Neural cell (in vitro differentiated cells): ENCODE data around the gene C10orf90. TPM values are rescaled to one million over a fixed set of nuclear protein-coding genes. Genes with fewer than 3 reads are reported as not detected.

ENCODE experiments used
- H2AFZ ChIP-seq: fragments of 200-600, 300-800 bp; sonication (generic), shearing (Covaris generic); 2 replicates; pipeline ENCODE4 v1.6.0; 2014; ENCODE audit warnings: low read depth, mild to moderate bottlenecking, antibody characterized with exemption, low read length, moderate library complexity
- H3F3A ChIP-seq: fragments of 200-600 bp; shearing (Covaris generic); 2 replicates; pipeline ENCODE4 v1.6.1; 2016; ENCODE audit warnings: mild to moderate bottlenecking, moderate library complexity, mixed read lengths, antibody characterized with exemption, low read length; ENCODE audit not compliant: insufficient read depth, poor library complexity, severe bottlenecking
- H3K27ac ChIP-seq: fragments of 200-600, 300-800 bp; sonication (generic), shearing (Covaris generic); 2 replicates; pipeline ENCODE4 v1.5.1; 2014; ENCODE audit warnings: mild to moderate bottlenecking, low read length, moderate library complexity
- H3K27me3 ChIP-seq: fragments of 300-800, 200-600 bp; sonication (generic), shearing (Covaris generic); 2 replicates; pipeline ENCODE4 v1.6.0; 2014; ENCODE audit warnings: mild to moderate bottlenecking, low read depth, low read length, moderate library complexity; ENCODE audit not compliant: insufficient read depth
- H3K36me3 ChIP-seq: fragments of 300-800, 200-600 bp; sonication (generic), shearing (Covaris generic); 2 replicates; pipeline ENCODE4 v1.5.1; 2014; ENCODE audit warnings: mild to moderate bottlenecking, antibody characterized with exemption, low read length, moderate library complexity; ENCODE audit not compliant: insufficient read depth
- H3K4me2 ChIP-seq: fragments of 300-800, 200-600 bp; sonication (generic), shearing (Covaris generic); 2 replicates; pipeline ENCODE4 v1.6.0; 2014; ENCODE audit warnings: mild to moderate bottlenecking, low read length
- H3K4me3 ChIP-seq: fragments of 300-800, 200-600 bp; sonication (generic), shearing (Covaris generic); 2 replicates; pipeline ENCODE4 v1.5.1; 2014; ENCODE audit warnings: mild to moderate bottlenecking, low read length, moderate library complexity
- H3K79me2 ChIP-seq: fragments of 200-600 bp; shearing (Covaris generic); replicated peaks from 2 replicates; pipeline ENCODE4 v1.6.0; 2014; ENCODE audit warnings: mild to moderate bottlenecking, low read length, moderate library complexity; ENCODE audit not compliant: insufficient read depth
- H3K9ac ChIP-seq: fragments of 300-800, 200-600 bp; sonication (generic), shearing (Covaris generic); 2 replicates; pipeline ENCODE4 v1.6.1; 2016; ENCODE audit warnings: mild to moderate bottlenecking, low read length, mixed read lengths
- H3K9me2 ChIP-seq: fragments of 200-600 bp; shearing (Covaris generic); 2 replicates; pipeline ENCODE4 v1.6.1; 2016; ENCODE audit warnings: mild to moderate bottlenecking, low read length, mixed read lengths; ENCODE audit not compliant: insufficient read depth
- H3K9me3 ChIP-seq: fragments of 200-600, 300-800 bp; sonication (generic), shearing (Covaris generic); 2 replicates; pipeline ENCODE4 v1.6.1; 2016; ENCODE audit warnings: mild to moderate bottlenecking, mixed run types, low read length, moderate library complexity, mixed read lengths
- H4K20me1 ChIP-seq: fragments of 200-600 bp; shearing (Covaris generic); 2 replicates; pipeline ENCODE4 v1.6.1; 2016; ENCODE audit warnings: mild to moderate bottlenecking, mixed run types; ENCODE audit not compliant: insufficient read depth
- EP300 ChIP-seq: fragments of 450-650 bp; conservative IDR thresholded peaks from 2 replicates; pipeline ENCODE4 v1.6.1; 2014; ENCODE audit warnings: antibody characterized with exemption, mild to moderate bottlenecking, moderate library complexity; ENCODE audit not compliant: poor library complexity, severe bottlenecking
- EZH2 ChIP-seq: fragments of 200-600, 300-800 bp; shearing (Covaris generic), sonication (generic); IDR thresholded peaks from 2 replicates; pipeline ENCODE4 v1.6.1; 2014; ENCODE audit warnings: antibody characterized with exemption, low read length, borderline replicate concordance, mild to moderate bottlenecking; ENCODE audit not compliant: insufficient read depth, poor library complexity, severe bottlenecking
- MXI1 ChIP-seq: fragments of 450-650 bp; conservative IDR thresholded peaks from 2 replicates; pipeline ENCODE4 v1.6.1; 2014; ENCODE audit warnings: antibody characterized with exemption, mild to moderate bottlenecking; ENCODE audit not compliant: poor library complexity, severe bottlenecking
- RAD21 ChIP-seq: fragments of 450-650 bp; conservative IDR thresholded peaks from 2 replicates; pipeline ENCODE4 v1.6.1; 2014; ENCODE audit warnings: antibody characterized with exemption, mild to moderate bottlenecking, moderate library complexity
- SMC3 ChIP-seq: fragments of 450-650 bp; conservative IDR thresholded peaks from 2 replicates; pipeline ENCODE4 v1.6.1; 2014; ENCODE audit warnings: antibody characterized with exemption, mild to moderate bottlenecking, moderate library complexity; ENCODE audit not compliant: poor library complexity
- TAF1 ChIP-seq: IDR thresholded peaks from 2 replicates; pipeline ENCODE4 v1.6.1; 2012; ENCODE audit warnings: low read depth
- polyA plus RNA-seq: library from polyadenylated mRNA; depleted of rRNA; stranded (reverse); fragments of >200 nt; gene quantifications from 2 replicates; pipeline ENCODE4 v1.2.3, GENCODE V29; 2014
- TF ChIP-seq, protein P1 (sequence below): IDR thresholded peaks from 2 replicates; pipeline ENCODE4 v1.6.1; 2012; ENCODE audit warnings: borderline replicate concordance
- TF ChIP-seq, protein P2 (sequence below): fragments of 450-650 bp; IDR thresholded peaks from 2 replicates; pipeline ENCODE4 v1.5.1; 2014; ENCODE audit warnings: antibody characterized with exemption, mild to moderate bottlenecking, moderate library complexity; ENCODE audit not compliant: poor library complexity, severe bottlenecking

Gene C10orf90
- polyA plus RNA-seq, 1 donor from 2014 or later: not detected

DNA sequence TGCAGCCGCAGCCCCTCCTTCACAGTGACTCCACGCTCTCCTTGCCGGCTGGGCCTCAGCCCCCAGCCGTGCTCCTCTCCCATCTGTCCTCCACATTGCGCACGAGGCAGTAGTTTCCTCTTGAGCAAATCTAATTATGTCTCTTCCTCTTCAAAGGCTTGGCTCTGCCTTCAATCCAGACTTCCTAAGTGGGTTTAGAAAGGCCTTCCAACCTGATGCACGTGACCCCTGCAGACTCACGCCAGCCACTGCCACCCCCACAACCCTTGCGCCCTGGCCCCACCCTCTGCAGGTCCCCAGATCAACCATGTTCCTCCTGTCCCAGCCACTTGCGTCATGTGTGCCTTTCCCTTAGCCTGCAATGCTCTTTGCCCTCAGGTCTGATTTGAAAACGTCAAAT, 207.2 kb downstream of the C10orf90 start:
- H4K20me1 ChIP-seq: no peaks in the 10 kb centered on the region
- H3F3A ChIP-seq: no peaks in the 10 kb centered on the region
- H3K9me3 ChIP-seq: no peaks in the 10 kb centered on the region
- no peak overlapping the region for H3K27ac ChIP-seq
- H3K4me3 ChIP-seq: no peak overlapping the region
- H3K4me2 ChIP-seq: no peak overlapping the region
- no peak overlapping the region for H2AFZ ChIP-seq
- H3K27me3 ChIP-seq: no peaks in the 10 kb centered on the region
- TF ChIP-seq, protein P1, sequence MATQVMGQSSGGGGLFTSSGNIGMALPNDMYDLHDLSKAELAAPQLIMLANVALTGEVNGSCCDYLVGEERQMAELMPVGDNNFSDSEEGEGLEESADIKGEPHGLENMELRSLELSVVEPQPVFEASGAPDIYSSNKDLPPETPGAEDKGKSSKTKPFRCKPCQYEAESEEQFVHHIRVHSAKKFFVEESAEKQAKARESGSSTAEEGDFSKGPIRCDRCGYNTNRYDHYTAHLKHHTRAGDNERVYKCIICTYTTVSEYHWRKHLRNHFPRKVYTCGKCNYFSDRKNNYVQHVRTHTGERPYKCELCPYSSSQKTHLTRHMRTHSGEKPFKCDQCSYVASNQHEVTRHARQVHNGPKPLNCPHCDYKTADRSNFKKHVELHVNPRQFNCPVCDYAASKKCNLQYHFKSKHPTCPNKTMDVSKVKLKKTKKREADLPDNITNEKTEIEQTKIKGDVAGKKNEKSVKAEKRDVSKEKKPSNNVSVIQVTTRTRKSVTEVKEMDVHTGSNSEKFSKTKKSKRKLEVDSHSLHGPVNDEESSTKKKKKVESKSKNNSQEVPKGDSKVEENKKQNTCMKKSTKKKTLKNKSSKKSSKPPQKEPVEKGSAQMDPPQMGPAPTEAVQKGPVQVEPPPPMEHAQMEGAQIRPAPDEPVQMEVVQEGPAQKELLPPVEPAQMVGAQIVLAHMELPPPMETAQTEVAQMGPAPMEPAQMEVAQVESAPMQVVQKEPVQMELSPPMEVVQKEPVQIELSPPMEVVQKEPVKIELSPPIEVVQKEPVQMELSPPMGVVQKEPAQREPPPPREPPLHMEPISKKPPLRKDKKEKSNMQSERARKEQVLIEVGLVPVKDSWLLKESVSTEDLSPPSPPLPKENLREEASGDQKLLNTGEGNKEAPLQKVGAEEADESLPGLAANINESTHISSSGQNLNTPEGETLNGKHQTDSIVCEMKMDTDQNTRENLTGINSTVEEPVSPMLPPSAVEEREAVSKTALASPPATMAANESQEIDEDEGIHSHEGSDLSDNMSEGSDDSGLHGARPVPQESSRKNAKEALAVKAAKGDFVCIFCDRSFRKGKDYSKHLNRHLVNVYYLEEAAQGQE: no peak
- TF ChIP-seq EZH2: no peak
- TF ChIP-seq MXI1: no peak
- TF ChIP-seq SMC3: no peak
- TF ChIP-seq EP300: no peak
- no peak for TF ChIP-seq RAD21
- TF ChIP-seq, protein P2, sequence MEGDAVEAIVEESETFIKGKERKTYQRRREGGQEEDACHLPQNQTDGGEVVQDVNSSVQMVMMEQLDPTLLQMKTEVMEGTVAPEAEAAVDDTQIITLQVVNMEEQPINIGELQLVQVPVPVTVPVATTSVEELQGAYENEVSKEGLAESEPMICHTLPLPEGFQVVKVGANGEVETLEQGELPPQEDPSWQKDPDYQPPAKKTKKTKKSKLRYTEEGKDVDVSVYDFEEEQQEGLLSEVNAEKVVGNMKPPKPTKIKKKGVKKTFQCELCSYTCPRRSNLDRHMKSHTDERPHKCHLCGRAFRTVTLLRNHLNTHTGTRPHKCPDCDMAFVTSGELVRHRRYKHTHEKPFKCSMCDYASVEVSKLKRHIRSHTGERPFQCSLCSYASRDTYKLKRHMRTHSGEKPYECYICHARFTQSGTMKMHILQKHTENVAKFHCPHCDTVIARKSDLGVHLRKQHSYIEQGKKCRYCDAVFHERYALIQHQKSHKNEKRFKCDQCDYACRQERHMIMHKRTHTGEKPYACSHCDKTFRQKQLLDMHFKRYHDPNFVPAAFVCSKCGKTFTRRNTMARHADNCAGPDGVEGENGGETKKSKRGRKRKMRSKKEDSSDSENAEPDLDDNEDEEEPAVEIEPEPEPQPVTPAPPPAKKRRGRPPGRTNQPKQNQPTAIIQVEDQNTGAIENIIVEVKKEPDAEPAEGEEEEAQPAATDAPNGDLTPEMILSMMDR: no peak
- no peak overlapping the region for H3K9ac ChIP-seq
- no peaks in the 10 kb centered on the region for H3K9me2 ChIP-seq
- H3K79me2 ChIP-seq: no peaks in the 10 kb centered on the region
- H3K36me3 ChIP-seq: no peaks in the 10 kb centered on the region

DNA sequence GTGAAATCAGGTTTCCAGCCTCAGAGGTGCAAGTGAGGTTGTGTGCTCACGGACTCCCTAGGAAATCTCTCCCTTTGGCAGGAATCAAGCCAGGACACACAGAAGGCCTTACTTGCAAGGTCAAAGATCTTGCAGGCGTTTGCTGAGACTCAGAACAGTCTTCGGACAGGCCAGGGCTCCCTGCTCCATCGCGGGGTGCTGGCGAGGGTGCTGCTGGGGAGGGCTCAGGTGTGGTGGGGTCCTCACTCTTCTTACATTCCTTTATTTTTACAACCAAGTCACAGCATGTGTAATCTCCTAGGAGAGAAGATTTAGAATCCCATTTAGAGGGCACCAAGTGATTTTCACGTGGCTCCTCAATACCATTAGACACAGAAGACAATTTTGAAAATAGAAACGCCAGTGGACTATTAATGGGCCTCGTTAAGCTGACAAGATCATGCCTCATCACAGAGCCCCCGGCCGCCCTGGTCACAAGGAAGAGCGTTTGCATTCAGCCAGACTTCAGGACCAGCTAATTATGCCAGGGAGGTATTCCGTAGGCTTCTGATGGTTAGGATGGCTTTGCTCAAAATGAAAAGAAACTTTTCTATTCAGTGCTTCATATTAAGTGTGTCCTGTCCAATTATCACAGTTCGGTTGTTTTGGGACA, 209.1 kb downstream of the C10orf90 start:
- Histone ChIP-seq H4K20me1 (no peaks in the 10 kb centered on the region), H3K4me3 (no peak overlapping the region), H3K36me3 (no peaks in the 10 kb centered on the region), H3K9me2 (no peaks in the 10 kb centered on the region), H3K79me2 (no peaks in the 10 kb centered on the region), H3K27ac (no peak overlapping the region), H3F3A (no peaks in the 10 kb centered on the region), H3K9ac (no peak overlapping the region), H3K27me3 (no peaks in the 10 kb centered on the region), H3K4me2 (no peak overlapping the region), H2AFZ (no peak overlapping the region), H3K9me3 (no peaks in the 10 kb centered on the region)
- TF ChIP-seq SMC3 (no peak), MXI1 (no peak), EP300 (no peak), RAD21 (no peak), TAF1 (no peak)
- TF ChIP-seq, protein P2: no peak
